HG03196 (cell line): ENCODE data around the gene PHPT1.
"Not testable (repeated sequence)": the region's sequence is repeated elsewhere in the genome, so short reads cannot be mapped to it uniquely, and the experiment has no call there.

ENCODE experiments used
- ATAC-seq: cut with Tn5 transposase; IDR thresholded peaks from one replicate; pipeline ENCODE4 v1.9.1; 2021; ENCODE audit not compliant: unreplicated experiment

Gene PHPT1

DNA sequence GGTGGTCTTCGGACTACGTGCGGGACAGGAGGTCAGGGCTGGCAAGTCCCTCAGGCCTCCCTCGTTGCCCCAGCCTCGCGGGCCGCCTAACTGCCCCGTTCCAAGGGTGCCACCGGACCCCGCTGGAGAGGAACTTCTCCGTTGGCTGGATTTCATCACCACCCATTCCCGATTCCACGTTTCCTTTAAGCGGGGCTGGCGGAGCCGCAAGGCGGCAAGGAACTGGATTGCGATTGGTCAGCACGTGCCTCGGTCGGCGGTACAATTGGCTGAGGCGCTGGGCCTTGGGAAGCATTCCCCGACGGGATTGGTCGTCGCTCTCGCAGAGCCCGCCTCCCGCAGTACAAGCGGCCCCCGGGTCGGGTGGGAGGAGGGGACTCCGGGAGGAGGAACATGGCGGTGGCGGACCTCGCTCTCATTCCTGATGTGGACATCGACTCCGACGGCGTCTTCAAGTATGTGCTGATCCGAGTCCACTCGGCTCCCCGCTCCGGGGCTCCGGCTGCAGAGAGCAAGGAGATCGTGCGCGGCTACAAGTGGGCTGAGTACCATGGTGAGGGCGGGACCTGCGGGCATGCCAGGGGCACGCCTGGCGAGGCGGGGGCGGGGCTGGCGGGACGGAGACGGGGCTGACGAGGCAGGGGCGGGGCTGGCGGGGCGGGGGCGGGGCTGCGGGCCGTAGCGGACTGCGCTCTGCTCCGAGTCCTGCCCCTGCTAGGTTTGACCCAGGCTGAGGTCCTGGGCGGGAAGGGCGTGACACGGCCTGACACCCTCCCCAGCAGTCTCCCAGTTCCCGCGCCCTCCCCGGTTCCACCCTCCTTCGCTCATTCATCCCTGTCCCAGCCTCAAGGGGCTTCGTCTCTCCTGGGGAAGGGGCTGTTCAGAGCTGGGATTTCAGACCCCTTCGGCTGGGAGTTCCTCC, at the start of gene PHPT1:
PHPT1 (plus strand) TSS at position 372 of the 922 bp plus-strand sequence; CDS start at position 394, 22 bp downstream.
- ATAC-seq, result peak; percentile 73

GRCh38 chr9:136799854-136800657, 49.2 kb upstream of the PHPT1 start:
- ATAC-seq, result no peak

GRCh38 chr9:136802321-136802720, 46.9 kb upstream of the PHPT1 start:
- no peak for ATAC-seq

- ATAC-seq, result not testable (repeated sequence)
These were observed 46.1 kb upstream of the PHPT1 start for GRCh38 chr9:136803009-136803550.

DNA sequence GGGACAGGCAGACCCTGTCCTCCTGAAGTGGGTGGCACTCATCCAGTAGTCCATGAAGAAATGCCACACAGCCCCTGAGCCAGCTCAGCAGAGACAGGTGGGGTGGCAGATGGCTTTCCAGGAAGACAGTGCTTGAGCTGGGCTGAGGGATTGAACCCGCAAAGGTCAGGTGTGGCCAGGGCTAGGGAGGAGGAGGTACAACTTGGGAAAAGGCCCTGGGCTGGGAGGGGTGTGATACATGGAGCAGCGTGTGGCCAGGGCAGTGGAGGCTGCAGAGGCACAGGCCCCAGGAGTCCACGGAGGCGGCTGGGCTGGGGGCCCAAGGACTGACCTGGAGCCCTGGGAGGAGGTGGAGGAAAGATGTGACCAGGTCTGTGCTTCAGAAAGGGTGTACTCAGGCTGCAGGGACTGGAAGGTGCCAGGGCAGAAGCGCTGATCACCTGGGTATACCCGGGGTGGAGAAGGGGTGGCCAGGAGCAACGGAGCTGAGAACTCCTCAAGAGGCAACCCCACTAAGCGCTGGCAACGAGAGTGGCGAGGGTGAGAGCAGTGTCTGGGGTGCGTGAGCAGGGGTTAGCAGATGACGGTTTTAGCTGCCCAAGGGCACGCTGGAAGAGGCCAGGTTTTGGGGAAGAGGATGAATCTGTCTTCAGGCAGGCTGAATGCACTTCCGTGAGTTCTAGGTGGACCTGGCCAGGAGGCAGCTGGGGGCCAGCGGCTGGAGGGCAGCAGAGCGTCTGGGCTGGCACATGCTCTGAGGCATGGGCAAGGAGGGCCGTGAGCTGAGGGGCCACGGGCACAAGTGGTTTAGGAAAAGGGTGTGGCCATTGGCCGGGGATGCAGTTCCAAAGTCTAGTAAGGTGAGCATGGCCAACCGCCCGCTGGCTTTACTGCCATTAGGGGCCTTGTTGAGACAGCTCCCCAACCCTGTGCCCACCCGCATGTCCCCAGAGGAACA, 45.4 kb upstream of the PHPT1 start:
- ATAC-seq, result no peak

GRCh38 chr9:136804509-136805206, 44.6 kb upstream of the PHPT1 start:
- no peak for ATAC-seq

GRCh38 chr9:136805207-136805740, 43.9 kb upstream of the PHPT1 start:
- ATAC-seq, result no peak

- no peak for ATAC-seq
These were observed 43.1 kb upstream of the PHPT1 start for GRCh38 chr9:136806067-136806466.

- no peak for ATAC-seq
These were observed 42.5 kb upstream of the PHPT1 start for GRCh38 chr9:136806631-136807201.

GRCh38 chr9:136807281-136808074, 41.7 kb upstream of the PHPT1 start, which contains the start of gene RABL6:
Gene RABL6, plus strand, starts transcription at chr9:136807948. Its CDS starts 249 bp downstream, at chr9:136808197.
- ATAC-seq, result peak; percentile 61

GRCh38 chr9:136808075-136808805, 41.0 kb upstream of the PHPT1 start:
- peak; percentile 32 for ATAC-seq

DNA sequence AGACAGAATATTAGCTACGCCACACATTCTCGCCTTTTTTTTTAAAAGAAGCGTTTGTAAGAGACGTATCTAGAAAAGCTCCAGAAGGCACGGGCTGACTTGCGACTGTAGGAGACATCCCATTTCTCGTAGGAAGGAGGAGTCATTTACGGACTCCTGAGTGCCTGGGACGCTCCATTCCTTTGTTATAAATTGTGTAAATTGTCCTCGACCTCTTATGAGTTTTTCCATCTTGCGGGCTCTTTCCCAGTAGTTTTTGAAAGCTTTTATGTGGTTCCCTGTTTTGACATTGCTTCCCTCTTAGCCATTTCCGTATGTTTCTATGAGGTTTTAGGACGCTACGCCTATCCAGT, 40.4 kb upstream of the PHPT1 start:
- ATAC-seq, result no peak

DNA sequence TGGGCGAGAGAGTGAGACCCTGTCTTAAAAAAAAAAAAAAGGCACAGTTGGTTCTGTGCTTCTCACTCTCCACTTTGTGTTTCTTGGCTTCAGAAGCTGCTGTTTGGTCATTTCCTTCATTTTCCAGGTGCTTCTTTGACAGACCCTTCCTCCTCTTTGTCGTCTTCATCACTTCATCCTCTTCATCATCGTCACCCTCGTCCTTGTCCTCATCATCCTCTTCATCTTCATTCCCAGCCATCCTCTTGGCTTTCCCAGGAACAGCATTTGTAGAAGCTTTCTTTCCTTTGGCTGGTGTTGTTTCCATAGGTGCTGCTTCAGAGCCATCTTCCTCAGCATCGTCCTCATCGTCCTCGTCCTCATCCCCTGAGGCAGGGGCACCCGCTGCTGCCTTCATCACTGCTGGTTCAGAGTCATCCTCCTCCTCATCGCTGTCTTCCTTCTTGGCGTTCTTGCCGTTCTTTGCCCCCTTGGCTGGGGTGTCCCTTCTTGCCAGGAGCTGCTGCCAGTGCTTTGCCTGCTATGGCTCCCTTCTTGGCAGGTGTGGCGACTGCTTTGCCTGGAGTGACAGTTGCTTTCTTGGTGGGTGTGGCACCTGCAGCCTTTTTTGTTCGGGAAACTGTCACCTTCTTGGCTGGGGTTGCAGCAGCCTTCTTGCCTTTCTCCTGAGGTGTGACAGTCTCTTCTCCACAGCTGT, 34.3 kb upstream of the PHPT1 start:
- no peak for ATAC-seq

- ATAC-seq, result no peak
These were observed 33.8 kb upstream of the PHPT1 start for GRCh38 chr9:136815422-136815782.

DNA sequence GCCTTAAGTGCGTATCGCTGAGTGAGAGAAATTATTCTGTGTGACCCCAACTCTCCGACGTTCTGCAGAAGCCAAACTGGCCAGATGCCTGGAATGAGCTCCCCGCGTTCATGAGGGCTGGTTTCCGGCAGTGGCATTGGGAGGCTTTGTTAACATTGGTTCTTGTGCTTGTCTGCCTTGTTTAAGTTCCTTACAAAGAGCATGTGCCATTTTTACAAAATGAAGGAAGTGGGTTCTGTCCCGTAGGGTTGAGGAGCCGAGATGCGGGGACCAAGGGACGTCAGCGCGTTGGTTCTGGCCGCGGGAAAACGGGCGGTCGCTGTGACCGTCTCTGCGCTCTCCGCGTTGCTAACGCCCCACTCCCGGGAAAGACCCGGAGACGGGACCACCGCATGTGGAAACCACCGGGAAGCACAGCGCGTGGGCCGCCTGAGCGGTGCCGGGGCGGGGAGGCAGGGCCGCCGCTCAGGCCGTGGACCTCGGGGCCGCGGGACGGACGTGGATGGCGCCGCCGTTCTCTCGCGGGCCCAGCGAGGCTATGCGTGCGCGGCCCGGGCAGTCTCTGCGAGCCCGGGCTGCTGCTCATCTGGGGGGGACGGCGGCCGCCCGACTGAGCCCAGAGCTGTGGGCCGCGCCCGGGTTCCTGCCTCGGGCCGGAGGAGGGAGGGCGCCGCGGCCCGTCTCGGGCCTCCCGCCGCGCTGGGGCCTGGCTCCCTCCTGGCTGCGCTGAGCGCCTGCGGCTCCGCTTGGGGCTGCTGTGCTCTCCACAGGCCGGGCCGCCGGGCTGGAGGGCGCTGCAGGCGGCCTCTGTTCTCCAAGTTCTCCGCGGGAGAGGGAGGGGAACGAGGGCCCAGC, 28.0 kb upstream of the PHPT1 start:
- ATAC-seq, result no peak

GRCh38 chr9:136821826-136822544, 27.2 kb upstream of the PHPT1 start:
- ATAC-seq, result no peak
